GM21529 (cell line): Measurements from ENCODE around the gene THSD7B.
A peak's percentile ranks its signal among the peaks of the same experiment; 100 is the strongest.

Experiments
- ATAC-seq: cut with Tn5 transposase; IDR thresholded peaks from one replicate; pipeline ENCODE4 v1.9.1; 2021; ENCODE audit not compliant: unreplicated experiment

The THSD7B gene

DNA sequence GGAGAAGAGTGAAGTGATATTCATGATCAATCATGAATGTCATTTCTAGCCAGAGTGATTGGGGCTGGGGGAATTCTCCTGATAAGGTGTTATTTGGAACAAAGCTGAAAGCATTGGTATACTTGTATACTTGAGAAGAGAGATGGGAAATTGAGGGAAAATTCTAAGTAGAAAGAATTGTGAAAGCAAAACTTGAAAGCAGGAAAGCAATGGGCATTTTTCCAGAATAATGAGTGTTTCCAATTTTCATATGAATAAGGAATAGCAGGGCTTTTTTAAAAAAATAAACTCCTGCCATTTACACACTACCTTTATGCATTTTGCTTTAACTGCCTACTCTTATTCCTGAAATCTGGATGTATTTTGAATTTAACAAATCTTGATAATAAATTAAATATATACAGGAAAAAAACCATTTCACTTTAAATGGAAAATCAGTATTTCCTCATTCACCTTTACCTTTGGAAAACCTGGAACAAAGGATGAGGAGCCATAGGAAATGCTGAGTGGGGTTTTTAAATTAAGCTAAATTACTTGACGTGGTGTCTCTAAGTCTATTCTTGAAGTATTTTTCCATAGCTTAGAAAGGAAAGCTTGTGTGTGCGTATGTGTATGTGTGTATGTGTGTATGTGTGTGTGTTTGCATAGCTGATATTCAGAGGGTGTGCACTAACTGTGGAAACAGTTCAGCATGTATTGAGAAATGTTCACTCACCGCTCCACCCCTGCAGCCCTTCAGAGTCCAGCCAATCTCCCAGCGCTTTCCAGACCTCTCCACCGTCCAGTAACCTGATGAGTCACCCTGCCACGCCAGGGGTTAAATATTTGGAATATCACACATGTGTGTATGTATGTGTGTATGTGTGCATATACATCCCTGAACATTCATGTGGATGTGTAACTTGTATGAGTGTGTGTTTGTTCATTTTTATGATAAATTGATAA is 427.3 kb downstream of the THSD7B start:
- no peak for ATAC-seq

DNA sequence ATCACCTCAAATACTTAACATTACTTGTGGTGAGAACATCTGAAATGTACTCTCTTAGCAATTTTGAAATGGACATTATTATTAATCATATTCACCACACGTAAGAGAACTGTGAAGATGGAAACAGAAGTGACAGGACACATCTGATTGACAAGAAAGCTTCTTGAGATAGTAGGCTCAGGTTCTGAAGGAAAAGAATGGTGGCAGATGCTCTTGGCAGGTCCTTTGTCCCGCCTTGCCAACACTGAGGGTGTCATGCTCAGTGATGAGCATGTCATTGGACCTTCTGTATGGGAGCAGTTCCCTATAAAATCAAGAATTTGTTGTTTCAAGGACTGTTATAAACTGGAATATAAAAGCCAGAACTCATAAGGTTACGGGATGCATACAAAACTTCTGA is 428.1 kb downstream of the THSD7B start:
- ATAC-seq, result no peak

DNA sequence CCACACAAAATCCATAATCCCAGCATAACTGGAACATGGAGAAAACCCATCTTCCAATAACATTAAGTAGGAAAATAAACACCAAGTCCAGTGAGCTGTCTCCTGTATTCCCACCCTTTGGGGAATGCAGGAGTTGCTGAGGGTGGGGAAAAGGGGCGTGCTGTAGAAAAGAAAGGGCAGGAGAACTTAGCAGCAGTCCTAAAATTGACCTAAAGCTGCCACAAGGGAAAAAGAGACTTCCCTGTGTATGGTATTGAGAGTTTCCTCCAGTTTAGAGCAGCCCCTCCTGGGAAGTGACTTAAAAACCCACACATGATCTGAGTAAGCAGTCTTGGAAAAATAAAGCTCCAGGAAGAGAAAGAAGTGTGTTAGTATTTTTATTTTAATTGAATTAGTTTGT is 428.8 kb downstream of the THSD7B start:
- ATAC-seq, result no peak

DNA sequence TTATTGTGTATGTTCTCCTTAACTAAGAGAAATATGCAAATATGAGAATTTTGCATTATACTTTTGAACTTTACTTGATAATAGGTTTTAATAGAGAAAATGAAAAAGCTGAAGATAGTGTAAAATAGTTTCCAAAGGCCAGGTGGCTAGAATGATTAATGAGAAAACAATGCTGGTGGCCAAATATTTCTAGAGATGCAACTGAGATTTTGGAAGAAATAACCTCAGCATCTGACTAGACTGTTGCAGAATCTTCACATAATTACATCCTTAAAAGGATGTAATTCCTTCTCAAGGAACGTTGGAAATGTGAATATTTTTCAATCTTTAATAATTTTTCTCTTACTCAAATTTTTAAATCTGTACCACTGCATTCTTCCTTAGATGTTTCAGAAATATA is 434.4 kb downstream of the THSD7B start:
- ATAC-seq, result no peak

DNA sequence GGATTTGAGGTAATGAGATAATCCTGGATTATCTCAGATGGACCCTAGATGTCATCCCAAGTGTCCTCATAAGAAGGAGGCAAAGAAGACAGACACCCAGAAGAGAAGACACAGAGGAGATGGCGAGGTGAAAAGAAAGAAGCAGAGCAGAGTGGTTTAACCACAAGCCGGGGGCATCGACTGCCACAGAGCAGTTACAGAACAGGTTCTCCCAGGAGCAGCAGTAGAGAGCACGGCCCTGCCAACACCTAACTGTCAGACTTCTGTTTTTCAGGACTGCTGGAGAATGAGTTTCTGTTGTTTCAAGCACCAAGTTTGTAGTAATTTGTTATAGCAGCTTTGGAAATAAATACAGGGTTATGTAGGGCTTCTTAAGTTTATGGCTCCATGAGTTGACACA is 437.0 kb downstream of the THSD7B start:
- ATAC-seq, result no peak

DNA sequence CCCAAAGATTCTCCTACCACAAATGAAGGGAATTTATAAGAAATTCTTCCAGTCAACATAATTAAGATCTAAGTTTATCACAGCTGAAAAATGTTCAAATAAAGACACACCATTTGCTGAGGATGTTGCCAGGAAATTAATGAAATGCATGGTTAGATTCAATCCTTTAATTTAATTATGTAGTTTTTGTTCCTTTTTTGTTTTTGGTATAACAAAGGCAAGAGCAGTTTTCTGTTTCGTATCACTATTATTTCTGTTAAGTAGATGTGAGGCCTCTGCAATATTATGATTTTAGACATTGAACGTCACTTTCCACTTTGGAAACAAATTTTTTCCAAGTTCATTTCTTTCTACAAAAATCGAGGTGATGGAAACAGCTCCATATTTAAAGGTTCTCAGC is 440.0 kb downstream of the THSD7B start:
- ATAC-seq, result no peak

DNA sequence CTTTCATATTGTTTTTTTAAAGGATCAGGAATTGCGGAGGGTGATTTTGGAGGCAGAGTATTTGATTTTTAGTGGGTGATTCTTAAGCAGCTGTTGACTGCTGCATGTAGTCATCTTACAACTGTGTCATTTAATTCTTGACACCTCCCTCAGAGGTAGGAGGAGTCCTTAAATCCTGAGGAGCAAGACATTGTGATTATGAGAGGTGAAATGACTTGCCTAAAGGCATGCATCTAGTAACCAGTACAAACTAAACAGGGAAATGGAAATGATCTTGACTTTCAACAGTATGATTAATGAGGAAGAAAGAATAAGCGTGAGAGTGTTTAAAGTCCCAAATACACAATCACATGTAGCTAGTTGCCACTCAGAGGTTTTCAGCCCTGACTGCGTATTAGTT is 440.7 kb downstream of the THSD7B start:
- ATAC-seq, result no peak

DNA sequence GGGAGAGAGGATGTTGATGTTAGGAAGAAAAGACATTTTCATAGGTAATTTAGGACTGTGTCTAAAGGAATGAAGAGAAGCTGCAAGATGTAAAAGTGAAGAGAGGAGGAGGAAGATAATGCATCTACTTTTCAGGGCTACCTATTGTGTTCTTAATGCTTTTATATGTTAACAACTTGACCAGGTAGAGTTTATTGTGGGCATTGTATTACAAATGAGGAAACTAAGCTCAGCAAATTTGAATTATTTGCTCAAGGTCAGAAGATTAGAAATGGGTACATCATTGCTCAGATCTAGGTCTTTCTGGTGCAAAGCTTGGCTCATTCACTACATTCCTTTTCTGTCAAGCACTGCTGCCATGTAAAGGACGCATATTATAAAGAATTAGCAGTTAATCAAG is 441.7 kb downstream of the THSD7B start:
- ATAC-seq, result no peak

DNA sequence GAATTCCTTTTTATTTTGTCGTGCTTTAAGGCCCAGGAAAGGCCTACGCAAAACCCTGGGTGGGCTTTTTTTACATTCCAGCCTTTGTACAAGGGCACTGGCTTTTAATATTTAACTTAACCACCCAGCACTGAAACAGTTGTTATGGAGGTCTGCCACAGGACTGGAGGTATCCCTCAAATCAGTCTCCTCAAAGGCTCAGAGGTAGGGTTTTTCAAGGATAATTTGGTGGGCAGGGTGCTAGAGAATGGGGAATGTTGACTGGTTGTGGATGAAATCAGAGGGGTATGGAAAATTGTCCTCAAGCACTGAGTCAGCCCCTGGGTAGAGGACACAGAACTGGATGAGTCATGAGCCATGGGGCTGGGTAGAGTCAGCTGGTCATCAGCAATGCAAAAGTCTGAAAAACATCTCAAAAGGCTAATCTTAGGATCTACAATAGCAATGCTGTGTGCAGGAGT is 443.1 kb downstream of the THSD7B start:
- no peak for ATAC-seq

DNA sequence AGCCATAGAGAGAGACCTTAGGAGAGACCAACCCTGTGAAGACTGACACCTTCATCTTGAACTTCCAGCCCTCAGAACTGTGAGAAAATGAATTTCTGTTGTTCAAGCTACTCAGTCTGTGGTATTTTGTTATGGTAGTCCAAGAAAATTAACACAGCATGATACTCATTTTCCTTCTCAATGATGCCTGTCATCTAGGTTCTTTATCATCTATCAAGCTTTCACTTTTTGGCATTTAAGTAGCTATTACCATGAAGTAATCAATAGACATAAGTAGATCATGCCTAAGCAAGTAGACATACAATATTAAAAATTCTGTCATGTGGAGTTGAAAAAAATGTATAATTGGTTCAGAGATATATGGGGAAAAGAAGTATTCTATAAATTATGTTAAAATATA is 444.7 kb downstream of the THSD7B start:
- ATAC-seq, result no peak

DNA sequence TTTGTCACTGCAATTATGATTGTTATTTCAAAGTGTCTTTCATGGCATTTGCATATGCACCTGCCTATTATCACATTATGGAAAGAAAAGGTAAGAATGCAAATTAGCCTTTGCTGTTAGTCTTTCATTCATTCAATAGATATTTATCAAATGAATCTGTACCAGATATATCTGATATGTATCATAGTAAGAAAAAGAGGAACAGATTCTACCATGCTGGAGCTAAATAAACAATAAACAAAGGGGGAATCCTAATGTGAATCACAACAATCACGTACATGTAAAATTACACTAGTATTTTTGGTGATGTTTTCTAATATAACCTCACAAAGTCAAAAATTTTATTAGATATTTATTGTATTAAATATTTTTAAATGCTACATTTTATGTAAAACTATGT is 446.4 kb downstream of the THSD7B start:
- ATAC-seq, result no peak

DNA sequence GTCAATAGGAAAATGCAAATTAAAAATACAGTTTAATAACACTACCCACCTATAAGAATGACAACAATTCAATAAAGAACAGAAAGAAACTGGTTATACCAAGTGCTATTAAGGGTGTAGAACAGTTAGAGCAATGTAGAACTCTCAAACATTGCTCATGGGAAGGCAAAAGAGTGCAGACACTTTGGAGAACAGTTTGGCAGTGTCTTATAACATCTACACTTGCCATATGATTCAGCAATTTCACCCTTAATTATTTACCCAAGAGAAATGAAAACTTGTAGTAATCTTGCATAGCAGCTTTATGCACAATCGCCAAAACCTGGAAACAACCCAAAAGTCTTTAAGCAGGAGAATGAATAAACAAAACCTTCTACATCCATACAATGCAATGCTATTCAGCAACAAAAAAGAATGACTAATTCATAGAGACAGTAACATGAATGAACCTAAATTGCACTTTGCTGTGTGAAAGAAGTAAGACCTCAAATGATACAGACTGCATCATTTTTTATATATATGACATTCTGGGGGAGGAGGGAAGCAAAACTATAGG is 455.2 kb downstream of the THSD7B start:
- ATAC-seq, result no peak

DNA sequence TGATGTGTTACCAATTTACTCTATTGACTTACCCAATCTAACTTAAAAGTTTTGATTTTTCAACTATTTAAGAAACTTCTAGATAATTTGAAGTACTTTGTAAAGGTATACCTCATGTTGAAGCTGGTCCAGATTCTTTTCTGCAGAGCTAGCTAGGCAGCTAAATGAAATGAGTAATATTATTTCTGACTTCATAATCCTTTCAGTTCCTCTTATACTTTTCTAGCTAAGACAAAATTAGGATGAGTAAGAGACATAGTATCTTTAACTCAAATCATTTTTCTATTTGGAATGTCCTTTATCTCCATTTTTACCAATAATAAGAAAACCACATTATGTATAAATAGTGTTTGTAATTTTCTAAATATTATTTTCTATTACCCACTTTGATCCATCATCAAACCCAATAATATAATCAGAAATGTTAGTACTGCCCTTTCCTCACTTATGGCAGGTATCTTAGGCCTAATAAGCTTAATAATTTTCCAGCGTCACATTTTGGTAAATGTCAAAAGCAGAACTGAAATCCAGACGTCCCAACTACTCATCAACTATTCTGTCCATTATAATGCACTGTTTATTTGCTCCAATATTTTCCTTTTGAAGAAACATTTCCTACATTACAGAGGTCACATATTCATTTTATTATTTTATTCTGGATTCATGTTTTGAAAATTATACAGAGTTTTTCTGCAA is 456.6 kb downstream of the THSD7B start:
- peak; percentile 65 for ATAC-seq

DNA sequence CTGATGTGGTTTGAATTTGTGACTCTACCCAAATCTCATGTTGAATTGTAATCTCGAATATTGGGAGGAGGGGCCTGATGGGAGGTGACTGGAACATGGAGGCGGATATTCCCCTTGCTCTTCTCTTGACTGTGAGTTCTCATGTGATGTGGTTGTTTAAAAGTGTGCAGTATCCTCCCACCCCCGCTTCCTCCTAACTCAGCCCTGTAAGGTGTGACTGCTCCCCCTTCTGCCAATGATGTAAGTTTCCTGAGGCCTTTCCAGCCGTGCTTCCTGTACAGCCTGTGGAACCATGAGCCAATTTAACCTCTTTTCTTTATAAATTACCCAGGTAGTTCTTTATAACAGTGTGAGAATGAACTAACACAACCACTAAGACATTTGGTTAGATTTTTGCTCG is 458.4 kb downstream of the THSD7B start:
- no peak for ATAC-seq

DNA sequence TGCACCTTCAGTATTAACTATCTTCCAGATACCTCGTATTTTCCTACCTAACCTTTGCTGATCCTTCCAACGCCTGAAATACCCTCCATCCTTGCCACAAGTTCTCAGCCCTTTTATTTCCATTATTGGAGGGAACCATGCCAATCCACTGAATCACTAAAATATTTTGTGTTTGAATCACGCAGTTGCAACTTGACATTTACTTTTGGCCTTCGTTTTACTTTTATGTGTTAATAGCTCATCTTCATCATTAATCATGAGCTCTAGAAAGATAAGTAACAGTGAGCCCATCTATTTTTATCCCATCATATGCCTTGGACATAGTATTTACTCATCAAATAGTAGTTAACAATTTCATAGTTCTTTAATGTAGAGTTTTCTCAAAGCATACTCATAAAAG is 463.2 kb downstream of the THSD7B start:
- ATAC-seq, result no peak

DNA sequence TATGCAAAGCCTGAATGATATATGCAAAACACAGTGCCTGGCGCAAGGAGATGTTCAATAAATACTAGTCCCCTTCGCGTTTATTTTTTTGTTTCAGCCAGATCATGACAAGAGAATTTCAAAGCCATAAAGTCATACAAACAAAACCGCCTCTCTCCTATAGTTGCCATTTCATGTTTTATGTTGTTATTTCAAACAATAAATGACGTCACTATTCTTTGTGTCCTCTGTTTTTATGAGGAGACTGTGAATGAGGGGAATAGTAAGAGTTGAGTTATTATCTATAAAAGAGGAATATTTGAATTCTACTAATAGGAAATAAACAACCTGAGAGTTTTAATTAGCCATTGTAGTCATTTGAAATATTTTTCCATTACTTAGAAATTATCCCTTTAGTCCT is 464.5 kb downstream of the THSD7B start:
- no peak for ATAC-seq

DNA sequence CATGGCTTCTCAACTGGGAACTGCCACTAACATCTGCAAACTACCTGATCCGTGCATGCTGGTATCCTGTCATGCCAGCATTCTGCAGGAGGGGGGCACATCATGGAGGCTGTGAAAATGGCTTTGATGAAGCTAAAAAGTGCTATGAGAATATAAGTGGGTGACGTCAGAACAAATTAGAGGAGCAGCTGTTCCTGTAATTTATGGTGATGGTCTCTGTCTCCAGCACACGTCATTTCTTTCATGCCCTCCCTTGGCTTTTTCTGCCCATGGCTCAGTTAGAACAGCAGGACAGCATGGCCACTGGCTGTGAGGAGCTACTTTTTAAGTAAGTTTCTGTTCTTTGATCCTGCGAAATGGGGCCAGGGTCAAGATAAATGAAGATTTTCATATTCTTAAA is 466.3 kb downstream of the THSD7B start:
- no peak for ATAC-seq

DNA sequence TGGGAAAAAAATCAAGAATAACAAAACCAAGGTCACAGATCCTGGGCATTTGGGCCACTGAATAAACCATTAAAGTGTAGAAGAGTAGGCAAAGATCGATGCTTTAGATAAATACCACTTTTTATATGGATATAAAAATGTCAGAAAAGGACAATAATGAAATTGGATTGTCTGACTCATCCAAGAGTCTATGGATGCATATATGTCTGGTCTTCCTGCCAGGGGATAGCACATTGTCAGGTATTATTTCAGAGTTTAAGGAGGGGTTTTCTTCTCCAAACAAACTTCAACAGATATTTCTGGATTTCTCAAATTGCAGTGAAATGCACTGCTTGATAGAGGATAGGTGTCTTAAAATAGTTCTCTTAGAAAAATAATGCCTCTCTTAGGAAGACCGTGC is 466.7 kb downstream of the THSD7B start:
- ATAC-seq, result no peak

DNA sequence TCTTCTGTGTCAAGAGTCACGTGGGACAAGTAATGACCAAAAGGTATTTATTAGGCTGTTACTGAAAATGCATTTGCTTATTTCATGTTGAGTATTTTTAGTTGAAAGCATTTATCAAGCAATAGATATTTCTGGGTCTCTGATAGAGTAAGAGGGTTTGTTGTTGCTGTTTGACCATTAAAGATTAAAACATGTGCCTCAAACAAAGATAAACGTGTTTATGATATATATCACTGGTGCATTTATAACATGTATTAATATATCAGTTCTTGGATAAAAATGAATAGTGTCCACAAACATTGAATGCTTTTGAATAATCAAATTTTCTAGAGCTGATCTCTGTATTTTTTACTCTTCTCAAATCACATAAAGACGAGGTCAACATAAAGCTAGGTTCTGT is 467.7 kb downstream of the THSD7B start:
- no peak for ATAC-seq

DNA sequence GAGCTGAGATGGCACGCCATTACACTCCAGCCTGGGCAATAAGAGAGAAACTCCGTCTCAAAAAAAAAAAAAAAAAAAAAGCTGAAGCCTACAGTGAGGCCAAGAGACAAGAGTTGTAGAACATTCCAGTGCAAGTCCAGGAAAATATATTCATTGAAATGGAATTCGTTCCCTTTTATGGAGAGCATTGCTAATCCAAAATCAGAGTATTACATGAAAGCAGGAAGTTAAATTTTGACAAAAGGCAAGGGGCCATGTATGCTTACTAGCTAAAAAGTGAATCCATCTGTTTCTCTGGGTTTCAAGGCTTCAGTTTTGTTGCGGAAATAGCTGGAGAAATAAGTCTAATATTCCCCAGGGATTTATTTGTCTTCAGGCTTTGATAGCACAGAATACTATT is 471.7 kb downstream of the THSD7B start:
- no peak for ATAC-seq

DNA sequence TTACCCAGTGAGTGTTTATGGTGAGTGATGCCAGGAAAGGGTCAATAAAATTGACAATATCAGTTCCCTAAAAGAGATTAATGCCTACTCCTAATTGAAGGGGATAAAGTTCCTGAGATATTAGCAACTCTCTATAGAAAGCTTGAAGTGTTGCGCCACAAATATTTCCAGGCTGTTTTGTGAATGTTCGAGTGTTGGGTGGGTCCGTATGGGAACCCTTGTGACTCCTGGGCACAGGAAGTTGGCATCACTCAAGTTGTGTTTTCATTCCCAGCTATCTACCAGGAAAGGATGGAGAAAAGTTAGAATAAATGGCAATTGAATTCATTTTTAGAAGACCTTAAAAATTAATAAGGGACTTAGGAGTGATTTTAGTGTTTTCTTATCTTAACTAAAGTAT is 472.7 kb downstream of the THSD7B start:
- no peak for ATAC-seq
